Femur (tissue), 1 donor: ENCODE data around the gene TOR1A.
"Not testable (repeated sequence)": the region's sequence is repeated elsewhere in the genome, so short reads cannot be mapped to it uniquely, and the experiment has no call there.

Source experiments
- DNase-seq: peaks from one replicate; pipeline ENCODE4 v3.0.0-alpha.2; 2017

TOR1A gene

DNA sequence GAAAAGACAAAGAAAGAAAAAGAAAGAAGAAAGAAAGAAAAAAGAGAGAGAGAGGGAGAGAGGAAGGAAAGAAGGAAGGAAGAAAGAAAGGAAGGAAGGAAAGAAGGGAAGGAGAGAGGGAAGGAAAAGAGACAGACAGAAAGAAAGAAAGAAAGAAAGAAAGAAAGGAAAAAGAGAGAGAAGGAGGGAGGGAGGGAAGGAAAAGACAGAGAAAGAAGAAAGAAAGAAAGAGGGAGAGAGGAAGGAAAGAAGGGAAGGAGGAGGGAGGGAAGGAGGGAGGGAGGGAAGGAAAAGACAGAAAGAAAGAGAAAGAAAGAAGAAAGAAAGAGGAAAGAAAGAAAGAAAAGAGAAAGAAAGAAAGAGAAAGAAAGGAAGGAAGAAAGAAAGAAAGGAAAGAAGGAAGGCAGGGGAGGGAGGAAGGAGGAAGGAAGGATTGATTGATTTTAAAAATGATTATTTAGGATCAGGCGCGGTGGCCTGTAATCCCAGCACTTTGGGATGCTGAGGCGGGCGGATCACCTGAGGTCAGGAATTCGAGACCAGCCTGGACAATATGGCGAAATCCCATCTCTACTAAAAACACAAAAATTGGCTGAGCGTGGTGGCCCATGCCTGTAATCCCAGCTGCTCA, 44.3 kb downstream of the TOR1A start:
- no peak for DNase-seq

DNA sequence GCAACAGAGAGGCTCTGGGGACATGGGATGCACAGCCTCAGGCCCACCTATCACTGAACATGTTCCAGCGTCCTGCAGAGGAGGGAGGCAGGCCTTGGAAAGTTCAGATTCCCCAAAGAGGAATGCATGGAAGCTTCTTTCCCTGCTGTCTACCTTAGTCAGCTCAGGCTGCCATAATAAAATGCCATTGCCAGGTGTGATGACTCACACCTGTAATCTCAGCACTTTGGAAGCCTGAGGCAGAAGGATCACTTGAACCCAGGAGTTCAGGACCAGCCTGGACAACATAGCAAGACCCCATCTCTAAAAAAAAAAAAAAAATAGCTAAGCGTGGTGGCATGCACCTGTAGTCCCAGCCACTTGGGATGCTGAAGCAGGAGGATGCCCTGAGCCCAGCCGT, 45.5 kb downstream of the TOR1A start:
- no peak for DNase-seq

DNA sequence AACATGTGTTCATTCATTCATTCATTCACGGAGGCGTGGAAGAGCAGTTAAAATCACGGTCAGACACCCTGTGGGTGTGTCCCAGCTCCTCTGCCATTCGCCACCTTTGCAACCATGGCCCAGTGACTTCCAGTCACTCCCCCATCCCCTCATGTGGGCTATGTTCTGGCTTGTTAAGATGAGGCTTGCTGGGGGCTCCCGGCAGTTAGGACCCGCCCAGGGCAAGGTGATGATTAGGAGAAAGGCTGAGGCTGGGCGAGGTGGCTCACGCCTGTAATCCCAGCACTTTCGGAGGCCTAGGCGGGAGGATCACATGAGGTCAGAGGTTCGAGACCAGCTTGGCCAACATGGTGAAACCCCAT, 46.2 kb downstream of the TOR1A start:
- DNase-seq = no peak

DNA sequence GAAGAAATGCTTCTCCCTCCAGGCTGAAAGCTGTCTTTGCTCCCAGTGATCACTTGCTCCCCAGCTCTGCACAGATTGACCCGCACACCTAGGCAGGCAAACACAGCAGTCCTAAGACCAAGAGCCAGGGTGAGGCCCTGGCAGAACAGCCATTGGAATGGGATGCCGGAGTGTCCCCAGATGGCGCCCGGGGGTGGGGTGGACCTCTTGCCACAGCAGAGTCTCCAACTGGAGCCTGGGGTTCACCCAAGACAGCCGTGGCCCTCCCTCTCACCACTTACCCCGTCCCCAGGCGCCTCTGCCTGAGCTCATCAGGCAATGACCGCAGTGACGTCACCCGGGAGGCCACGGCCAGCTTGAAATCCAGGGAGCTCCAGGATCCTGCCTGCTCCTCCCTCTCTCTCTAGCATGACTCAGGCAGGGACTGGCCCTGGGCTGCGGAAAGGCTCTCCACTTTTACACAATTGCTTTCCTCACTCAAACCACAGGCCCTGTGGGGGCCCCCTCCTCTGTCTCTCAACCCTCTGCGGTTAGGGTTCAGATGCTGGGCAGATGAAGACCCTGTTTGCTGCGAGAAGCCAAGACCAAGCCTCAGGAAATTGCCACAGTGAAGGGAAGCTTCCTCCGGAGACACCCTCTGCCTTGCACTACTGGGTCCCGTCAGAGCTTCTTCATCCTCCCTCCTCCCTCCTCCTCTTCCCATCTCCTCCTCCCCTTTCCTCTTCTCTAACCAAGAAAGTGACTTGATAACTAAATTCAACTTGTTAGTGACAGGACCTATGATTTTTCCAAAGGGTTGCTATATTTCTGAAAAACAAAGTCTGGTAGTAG, 46.8 kb downstream of the TOR1A start:
- DNase-seq = peak; percentile 97

DNA sequence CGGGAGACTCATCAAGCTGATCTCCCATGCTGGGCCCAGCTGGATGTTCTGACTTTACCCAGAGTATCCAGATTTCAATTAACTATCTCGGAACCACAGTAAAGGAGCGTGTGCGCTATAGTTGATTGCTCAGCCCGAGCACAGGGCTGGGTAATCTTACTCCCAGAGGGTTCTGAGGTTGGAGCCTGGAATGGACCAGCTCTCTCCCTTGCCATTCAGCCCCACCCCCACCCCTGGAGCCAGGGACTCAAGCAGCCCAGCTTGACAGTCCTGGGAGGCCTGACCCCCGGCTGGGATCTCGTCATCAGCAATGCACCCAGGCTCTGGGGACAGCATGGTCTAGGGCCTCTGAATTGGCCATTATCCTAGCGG, 47.4 kb downstream of the TOR1A start:
- peak; percentile 33 for DNase-seq

DNA sequence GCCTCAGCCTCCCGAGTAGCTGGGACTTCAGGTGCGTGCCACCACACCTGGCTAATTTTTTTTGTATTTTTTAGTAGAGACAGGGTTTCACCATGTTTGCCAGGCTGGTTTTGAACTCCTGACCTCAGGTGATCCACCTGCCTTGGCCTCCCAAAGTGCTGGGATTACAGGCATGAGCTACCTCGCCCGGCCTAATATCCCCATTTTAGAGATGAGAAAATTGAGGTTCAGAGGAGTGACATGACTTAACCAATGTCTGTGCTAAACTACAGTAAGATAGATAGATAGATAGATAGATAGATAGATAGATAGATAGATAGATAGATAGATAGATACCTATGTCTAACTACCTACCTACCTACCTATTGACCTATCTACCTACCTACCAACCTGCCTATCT, 47.8 kb downstream of the TOR1A start:
- not testable (repeated sequence) for DNase-seq

DNA sequence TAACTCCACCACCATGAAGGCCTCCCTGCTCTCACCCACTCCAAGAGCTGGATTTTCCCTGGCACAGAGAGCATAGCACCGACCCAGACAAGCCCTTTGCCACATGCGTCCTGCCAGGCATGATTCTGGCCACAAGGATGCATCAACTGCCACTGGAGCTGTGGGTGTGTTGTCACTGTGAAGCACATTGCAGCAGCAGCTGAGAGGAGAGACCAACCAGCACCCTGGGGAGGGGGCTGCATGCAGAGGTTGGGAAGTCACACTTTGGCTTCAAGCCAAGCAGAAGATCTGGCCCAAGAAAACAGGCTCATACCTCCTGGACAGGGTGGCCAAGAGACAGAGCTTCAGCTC, 48.5 kb downstream of the TOR1A start:
- DNase-seq = peak; percentile 26

DNA sequence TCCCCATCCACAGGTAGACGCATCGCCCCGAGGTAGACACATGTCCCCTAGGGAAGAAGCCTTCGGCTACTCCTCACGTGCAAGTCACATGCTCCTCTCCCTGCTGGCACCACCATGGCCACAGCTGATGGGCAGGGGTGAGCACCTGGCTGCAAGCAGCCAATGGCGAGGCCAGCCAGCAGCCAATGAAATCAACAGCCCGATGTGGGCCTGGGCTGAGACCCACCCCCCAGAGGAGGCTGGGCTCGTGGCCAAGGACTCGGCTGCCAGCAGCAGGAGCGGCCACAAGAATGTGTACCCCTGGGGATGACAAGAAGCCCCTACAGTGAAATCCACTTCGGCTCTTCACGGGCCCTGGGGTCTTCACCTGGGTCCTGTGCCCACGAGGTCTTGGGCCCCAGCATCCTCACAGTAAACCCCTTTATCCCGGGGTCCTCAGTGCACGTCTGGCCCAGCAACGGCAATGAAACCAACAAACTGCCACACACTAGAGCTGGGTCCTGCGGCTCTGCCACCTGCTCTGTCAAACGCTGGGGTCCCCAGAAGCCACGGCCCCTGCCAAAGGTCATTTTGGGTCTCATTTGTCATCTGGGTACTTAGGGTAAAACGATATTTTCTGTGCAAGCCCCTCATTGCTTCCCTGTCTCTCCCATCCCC, 49.0 kb downstream of the TOR1A start:
- DNase-seq = peak; percentile 28

DNA sequence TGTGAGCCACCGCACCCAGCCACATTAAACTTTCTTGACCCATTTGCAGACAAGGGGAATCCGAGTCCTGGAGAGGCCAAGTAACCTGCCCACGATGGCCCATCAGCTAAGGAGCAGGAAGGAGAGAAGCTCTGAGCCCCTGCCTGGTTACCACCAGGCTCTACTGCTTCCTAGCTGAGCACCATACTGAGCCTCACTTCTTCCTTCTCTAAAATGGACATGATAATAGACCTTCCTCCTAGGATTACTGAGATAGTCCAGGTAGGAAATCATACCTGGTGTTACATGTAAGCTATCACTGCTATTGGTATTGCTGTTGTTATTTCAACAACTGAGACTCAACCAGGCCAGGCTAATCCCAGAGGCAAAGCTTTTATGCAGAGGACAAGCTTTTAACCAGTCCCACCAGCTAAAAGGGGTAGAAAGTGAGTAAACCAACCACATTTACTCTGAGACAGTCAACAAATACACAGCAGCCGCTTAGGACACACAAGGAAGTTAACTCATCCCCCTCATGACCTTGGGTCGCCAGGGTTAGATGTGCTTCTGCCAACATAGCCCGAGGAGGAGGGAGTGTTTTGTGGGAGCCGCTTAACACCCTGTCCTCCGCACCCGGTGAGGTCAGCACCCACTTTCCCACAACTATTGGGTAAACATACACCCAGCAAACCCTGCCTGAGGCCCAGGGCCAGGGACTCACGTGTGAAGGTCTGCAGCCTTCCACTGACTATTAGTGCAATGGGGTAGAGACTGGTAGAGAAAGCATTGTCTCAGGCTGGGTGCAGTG, 50.5 kb downstream of the TOR1A start:
- DNase-seq = peak; percentile 49

DNA sequence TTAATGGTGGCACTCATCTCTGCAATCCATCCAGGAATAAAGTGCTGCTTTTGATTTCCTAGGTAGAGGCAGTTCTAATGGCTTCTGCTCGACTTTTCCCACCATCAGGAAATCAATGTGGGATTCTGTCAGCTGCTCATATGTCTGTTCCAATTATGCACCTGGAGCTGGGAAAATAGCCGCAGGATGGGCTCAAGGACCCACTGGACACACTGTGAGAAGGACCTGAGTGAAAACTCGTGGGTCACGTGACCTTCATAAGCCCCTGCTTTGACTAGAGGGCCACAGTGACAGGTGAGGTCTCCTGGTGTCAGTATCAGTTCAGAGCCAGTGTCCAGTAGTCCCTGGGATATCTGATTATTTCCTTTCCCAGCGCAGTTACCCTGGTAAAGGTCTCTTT, 53.2 kb downstream of the TOR1A start:
- no peak for DNase-seq

DNA sequence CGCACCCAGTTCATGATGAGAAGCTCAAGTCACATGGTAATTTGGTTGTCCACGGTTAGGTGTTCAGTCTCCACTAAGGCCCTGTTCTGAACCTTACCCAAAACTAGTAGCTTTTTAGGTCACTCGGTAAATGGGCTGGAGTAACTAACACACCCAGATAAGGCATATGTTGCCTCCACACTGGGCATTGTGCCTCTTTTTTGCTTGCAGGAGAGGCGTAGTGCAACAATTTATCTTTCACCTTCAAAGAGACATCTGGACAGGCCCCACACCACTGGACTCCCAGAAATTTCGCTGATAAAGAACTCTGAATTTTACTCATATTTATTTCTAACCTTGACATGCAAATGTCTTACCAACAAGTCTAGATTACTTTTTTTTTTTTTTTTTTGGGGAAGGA, 54.3 kb downstream of the TOR1A start:
- no peak for DNase-seq

DNA sequence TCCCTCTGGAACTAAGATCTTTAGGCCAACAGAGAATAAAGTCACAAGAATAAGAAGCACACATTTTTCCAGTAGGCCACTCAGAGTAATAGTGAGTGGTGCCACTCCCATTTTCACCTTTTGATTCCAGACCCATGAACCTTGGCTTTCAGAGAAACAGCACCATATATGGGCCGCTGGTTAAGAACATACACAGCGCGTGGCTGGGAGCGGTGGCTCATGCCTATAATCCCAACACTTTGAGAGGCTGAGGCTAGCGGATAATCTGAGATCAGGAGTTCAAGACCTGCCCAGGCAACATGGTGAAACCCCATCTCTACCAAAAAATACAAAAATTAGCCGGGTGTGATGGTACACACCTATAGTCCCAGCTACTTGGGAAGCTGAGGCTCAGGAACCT, 55.5 kb downstream of the TOR1A start:
- DNase-seq = no peak

DNA sequence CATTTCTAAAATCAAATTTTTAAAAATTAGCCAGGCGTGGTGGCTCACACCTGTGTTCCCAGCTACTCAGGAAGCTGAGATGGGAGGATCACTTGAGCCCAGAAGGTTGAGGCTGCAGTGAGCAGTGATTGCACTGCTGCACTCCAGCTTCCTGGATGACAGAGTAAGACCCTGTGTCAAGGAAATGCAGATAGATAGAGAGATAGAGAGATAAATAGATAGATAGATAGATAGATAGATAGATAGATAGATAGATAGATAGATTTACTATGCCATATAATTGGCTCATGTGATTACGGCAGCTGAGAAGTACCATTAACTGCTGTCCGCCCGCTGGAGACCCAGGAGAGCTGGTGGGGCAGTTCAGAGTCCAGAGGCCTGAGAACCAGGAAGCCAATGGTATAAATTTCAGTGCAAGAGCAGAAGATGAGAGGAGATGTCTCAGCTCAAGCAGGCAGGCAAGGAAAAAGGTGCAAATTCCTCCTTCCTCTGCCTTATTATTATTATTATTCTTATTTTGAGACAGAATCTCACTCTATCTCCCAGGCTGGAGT, 58.1 kb downstream of the TOR1A start:
- DNase-seq = no peak

DNA sequence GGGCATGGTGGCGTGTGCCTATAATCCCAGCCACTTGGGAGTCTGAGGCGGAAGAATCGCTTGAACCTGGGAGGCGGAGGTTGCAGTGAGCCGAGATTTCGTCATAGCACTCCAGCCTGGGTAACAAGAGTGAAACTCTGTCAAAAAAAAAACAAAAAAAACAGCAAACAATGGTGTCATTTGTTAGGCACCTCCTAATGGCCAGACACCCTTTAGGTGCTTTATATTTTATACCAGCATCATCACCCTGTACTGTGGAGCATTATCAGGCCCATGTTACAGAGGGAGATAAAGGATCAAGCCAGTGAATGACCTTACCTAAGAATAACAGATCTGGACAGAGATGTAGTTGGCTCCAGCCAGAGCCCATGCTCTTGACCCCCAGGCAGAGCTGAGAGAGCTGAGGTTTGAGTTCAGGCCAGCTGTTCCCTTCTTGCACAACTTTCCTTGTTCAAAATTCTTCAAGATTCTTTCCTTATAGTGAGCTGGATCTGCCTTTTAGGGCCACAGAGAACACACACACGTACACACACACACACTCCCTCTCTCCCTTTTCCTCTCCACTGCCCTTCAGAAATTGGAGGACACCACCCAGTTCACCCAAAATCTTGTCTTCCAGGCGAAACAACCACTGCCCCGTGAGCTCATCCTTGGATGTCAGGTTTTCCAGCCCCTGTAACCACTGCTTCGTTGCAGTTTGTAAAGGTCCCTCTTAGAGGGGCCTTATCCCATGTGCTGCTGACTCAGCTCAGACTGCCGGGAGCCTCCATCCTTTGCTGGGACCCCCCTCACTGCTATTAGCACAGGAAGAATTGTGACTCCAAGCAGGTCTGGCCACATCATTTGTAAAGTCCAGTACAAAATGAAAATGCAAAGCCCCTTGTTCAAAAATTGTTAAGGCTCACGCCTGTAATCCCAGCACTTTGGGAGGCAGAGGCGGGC, 60.7 kb downstream of the TOR1A start:
- peak; percentile 28 for DNase-seq
